Testis (tissue), 3 donors: ENCODE measurements around the gene PLB1. TPM values are rescaled to one million over a fixed set of nuclear protein-coding genes. Genes with fewer than 3 reads are reported as not detected.

Experiments
- DNase-seq: peaks from one replicate; pipeline ENCODE4 v3.0.0-alpha.2; 2019
- H3K27ac ChIP-seq, 2 donors: fragments of 200-600 bp; sonication (generic); one replicate each; pipeline ENCODE4 v1.5.1; 2019
- H3K27me3 ChIP-seq: fragments of 200-600 bp; sonication (generic); one replicate; pipeline ENCODE4 v1.5.1; 2019
- H3K36me3 ChIP-seq: fragments of 200-600 bp; sonication (generic); one replicate; pipeline ENCODE4 v1.5.1; 2017; ENCODE audit warnings: low read depth; ENCODE audit errors: missing control alignments
- H3K4me1 ChIP-seq: fragments of 200-600 bp; sonication (generic); one replicate; pipeline ENCODE4 v1.5.1; 2019
- H3K4me3 ChIP-seq, 2 donors: fragments of 200-600 bp; sonication (generic); one replicate each; pipeline ENCODE4 v1.5.1; 2017 to 2019
- H3K9me3 ChIP-seq: fragments of 200-600 bp; sonication (generic); one replicate; pipeline ENCODE4 v1.5.1; 2017
- POLR2A ChIP-seq: fragments of 450-650 bp; IDR thresholded peaks from one replicate; pipeline ENCODE4 v1.6.1; 2017; ENCODE audit warnings: antibody characterized with exemption, mild to moderate bottlenecking, moderate library complexity
- WGBS, 2 donors: methylation state at CpG; one replicate each; pipeline ENCODE4 v1.1.5; 2018; 5-methylcytosine and 5-hydroxymethylcytosine counted together
- intact Hi-C: fragments of 100-400 bp; cut with DNase I; formaldehyde crosslinking; loops from one replicate; pipeline ENCODE4 v1.15.1; 2023; ENCODE audit warnings: low total_unique reads
- polyA plus RNA-seq: library from polyadenylated mRNA; stranded (reverse); fragments of 350-450 nt; fragmentation: Illumina TruSeq; extraction: RNeasy Lipid Tissue Mini Kit (QIAGEN cat#74804); gene quantifications from one replicate; pipeline ENCODE4 v1.2.3, GENCODE V29; 2014; ENCODE audit warnings: low read depth, low replicate concordance; ENCODE audit not compliant: insufficient read depth
- total RNA-seq, 2 donors: library from RNA; depleted of rRNA; stranded (reverse); fragments of >200 nt; gene quantifications; one replicate each; pipeline ENCODE4 v1.2.3, GENCODE V29; 2016
- TF ChIP-seq, protein P1 (sequence below), 3 experiments: fragments of 450-650 bp in 2 of 3; fragments of 200-600 bp in 1 of 3; sonication (generic) in 1 of 3; IDR thresholded peaks; one replicate each; pipeline ENCODE4 v1.5.1; 2016 to 2019; ENCODE audit warnings: antibody characterized with exemption in 3 of 3, mild to moderate bottlenecking in 2 of 3, moderate library complexity in 1 of 3

The PLB1 gene
- total and polyA plus RNA-seq, 3 donors from 2014 or later, result 7.6 to 10.9 (median 10.4) TPM

DNA sequence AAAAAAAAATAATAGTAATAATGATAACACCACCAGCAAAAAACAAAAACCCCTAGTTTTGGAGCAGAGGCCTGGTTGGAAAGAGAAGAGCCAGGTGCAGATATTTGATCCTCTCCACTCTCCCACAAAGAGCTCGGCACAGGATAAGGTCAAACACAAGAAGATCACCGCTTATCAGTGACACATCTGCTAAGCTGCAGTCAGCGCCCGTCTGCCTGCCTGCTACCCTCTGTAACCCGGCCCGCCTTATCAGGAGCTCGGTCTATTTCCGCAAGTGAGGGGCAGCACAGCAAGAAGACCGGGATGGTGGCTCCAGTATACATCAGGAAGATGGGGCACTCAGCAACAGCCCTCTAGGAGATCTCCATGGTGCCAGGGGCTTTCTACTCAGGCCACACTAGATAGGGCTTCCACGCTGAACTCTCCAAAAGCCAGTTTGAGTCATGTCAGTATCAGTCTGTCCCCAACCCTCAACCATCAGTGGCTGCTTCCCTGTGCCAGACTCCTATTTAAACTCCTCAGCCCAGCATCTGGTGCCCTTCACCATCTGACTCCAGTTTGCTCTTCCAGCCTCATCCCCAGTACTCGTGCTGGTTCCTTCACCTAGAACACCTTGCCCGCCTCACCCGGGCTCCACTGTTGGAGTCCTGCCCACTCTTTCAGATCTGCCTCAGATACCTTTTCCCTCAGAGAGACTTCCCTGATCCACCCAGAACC lies 188.4 kb downstream of the PLB1 start:
- Histone ChIP-seq H3K27ac (peak overlapping the region; percentile 48 to 76), H3K36me3 (no peaks in the 10 kb centered on the region), H3K4me1 (peaks cover 26% of the 10 kb centered on the region), H3K9me3 (no peaks in the 10 kb centered on the region), H3K27me3 (no peaks in the 10 kb centered on the region), H3K4me3 (no peak overlapping the region)
- WGBS, 2 donors, result 84 to 87% methylated on average over 13 of the region's 13 CpGs
- DNase-seq, result no peak
- intact Hi-C loops, result no loop called here
- TF ChIP-seq, protein P1, sequence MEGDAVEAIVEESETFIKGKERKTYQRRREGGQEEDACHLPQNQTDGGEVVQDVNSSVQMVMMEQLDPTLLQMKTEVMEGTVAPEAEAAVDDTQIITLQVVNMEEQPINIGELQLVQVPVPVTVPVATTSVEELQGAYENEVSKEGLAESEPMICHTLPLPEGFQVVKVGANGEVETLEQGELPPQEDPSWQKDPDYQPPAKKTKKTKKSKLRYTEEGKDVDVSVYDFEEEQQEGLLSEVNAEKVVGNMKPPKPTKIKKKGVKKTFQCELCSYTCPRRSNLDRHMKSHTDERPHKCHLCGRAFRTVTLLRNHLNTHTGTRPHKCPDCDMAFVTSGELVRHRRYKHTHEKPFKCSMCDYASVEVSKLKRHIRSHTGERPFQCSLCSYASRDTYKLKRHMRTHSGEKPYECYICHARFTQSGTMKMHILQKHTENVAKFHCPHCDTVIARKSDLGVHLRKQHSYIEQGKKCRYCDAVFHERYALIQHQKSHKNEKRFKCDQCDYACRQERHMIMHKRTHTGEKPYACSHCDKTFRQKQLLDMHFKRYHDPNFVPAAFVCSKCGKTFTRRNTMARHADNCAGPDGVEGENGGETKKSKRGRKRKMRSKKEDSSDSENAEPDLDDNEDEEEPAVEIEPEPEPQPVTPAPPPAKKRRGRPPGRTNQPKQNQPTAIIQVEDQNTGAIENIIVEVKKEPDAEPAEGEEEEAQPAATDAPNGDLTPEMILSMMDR (IDR thresholded peaks at IDR 0.05), result no peak
- TF ChIP-seq POLR2A, result no peak

GRCh38 chr2:28687171-28687570 lies 191.3 kb downstream of the PLB1 start:
- TF ChIP-seq POLR2A, result no peak
- TF ChIP-seq, protein P1 (IDR thresholded peaks at IDR 0.05), result no peak
- Histone ChIP-seq H3K9me3 (no peaks in the 10 kb centered on the region), H3K27me3 (no peaks in the 10 kb centered on the region), H3K4me3 (no peak overlapping the region), H3K27ac (no peak overlapping the region), H3K4me1 (peaks cover 18% of the 10 kb centered on the region), H3K36me3 (no peaks in the 10 kb centered on the region)
- intact Hi-C loops, result no loop called here
- DNase-seq, result no peak

DNA sequence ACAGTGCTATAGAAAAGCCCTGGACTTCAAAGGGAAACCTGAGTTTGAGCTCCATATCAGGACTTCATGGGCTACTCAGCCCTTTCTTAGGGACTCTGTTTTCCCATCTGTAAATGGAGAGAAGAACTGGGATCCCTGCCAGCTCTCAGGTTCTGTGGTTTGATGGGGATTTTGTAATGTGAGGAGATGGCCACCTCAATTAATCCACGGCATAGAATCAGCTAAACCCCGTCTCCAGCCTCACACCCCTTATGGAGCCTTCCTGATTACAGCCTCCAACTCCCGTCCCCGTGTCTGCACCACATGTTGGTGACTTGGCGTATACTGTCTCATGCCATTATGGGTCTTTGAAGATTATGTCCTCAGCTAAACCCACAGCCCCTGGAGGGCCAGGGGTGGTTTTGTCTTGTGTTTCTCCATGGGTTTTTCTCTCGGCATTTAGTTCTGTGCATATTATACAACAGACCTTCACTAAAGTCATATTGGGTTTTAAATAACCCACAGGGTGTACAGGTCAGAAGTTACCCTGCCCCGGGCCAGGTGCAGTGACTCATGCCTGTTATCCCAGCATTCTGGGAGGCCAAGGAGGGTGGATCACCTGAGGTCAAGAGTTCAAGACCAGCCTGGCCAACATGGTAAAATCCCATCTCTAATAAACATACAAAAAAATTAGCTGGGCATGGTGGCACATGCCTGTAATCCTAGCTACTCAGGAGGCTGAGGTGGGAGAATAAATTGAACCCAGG lies 192.0 kb downstream of the PLB1 start:
- Histone ChIP-seq H3K9me3 (no peaks in the 10 kb centered on the region), H3K4me1 (peaks cover 15% of the 10 kb centered on the region), H3K4me3 (no peak overlapping the region), H3K36me3 (no peaks in the 10 kb centered on the region), H3K27me3 (no peaks in the 10 kb centered on the region), H3K27ac (no peak overlapping the region)
- no peak for DNase-seq
- 93 to 97% methylated on average over 7 of the region's 7 CpGs for WGBS, 2 donors
- no peak for TF ChIP-seq POLR2A
- TF ChIP-seq, protein P1 (IDR thresholded peaks at IDR 0.05), result no peak
- intact Hi-C loops, result no loop called here

- 84 to 86% methylated on average over 1 to 2 of the region's 2 CpGs for WGBS, 2 donors
- intact Hi-C loops, result no loop called here
- no peaks in the 10 kb centered on the region for H3K36me3 ChIP-seq
Measured at GRCh38 chr2:28688818-28689217, 193.0 kb downstream of the PLB1 start.

More at GRCh38 chr2:28688818-28689217, 193.0 kb downstream of the PLB1 start:
- Histone ChIP-seq H3K9me3 (no peaks in the 10 kb centered on the region), H3K27ac (no peak overlapping the region), H3K4me1 (peaks cover 5% of the 10 kb centered on the region), H3K4me3 (no peak overlapping the region), H3K27me3 (no peaks in the 10 kb centered on the region)
- no peak for TF ChIP-seq POLR2A
- TF ChIP-seq, protein P1 (IDR thresholded peaks at IDR 0.05), result no peak
- no peak for DNase-seq
